HG03565 (cell line): ENCODE results near the gene SPATA31C1.
"Not testable (repeated sequence)": the region's sequence is repeated elsewhere in the genome, so short reads cannot be mapped to it uniquely, and the experiment has no call there.

Experiments
- ATAC-seq: cut with Tn5 transposase; IDR thresholded peaks from one replicate; pipeline ENCODE4 v1.9.1; 2021; ENCODE audit warnings: mild to moderate bottlenecking, moderate library complexity; ENCODE audit not compliant: unreplicated experiment

Gene SPATA31C1

DNA sequence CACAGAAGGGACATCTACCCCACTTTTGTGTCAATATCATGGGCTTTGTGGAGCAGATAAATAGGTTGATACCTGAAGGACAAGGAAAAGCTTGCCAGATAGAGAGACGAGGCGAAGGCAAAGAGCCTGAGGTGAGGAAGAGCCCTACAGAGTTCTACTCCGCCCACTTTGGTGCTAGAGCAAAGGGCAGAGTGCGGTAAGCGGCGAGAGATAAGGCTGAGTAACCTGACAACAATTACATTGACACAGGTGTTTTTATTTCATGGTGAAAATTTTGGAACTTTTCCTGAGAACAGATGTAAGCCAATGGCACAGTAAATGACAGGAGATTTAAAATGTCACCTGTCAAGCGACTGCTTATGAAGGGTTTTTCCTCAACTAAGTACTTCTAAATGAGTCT, 16.7 kb downstream of the SPATA31C1 start:
- ATAC-seq, result not testable (repeated sequence)

DNA sequence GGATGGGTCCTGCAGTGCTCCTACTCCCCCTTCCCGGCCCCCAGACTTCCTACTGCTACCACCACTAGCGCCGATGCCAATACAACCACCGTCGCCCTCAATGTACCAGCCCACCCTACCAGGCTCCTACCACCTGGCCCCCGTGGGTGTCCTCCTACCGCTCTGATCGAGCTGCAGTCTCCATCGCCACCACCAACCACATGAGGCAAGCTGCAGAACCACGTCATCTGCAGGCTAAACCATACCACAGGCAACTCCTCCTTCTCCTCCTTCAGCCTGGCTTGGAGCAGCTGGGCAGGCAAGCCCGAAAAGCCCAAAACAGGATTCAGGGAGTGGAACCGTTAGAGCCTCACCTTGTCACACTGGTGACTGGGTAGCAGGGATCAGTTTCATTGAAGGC, 19.6 kb downstream of the SPATA31C1 start:
- ATAC-seq, result not testable (repeated sequence)

DNA sequence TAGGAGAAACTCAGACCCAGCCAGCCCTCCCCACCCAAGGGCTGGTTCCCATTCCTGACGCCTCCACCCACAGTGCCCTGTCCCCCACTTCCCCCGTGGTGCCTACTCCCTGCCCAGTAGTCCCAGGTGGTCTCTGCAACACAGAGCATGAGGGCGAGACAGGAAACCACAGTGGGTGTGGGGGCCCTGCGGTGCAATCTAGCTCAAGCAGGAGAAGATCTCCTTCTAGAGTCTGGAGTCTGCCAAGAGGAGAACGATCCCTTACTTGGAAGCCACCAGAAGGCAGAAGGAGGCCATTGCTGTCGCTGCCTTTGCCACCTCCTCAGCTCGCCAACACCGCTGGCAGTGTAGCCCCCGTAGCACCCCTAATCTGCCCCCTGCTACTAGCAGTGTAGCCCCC, 20.2 kb downstream of the SPATA31C1 start:
- ATAC-seq, result not testable (repeated sequence)

DNA sequence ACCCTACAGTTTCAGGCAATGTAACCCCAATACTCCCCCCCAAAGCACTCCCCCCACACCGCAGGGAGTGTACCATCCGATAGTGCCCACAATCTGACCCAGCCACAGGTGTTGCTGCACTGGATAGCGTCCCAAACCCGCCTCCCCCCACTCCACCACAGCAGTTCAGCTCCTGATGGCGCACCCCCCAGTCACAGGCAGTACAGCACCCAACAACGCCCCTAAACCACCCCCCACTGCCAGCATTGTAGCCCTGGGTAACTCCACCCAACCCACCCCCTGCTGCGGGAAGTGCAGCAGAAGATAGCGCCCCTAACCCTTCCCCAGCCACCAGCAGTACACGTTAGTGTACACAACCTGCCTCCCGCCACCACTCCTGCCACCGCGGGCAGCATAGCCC, 20.6 kb downstream of the SPATA31C1 start:
- ATAC-seq, result not testable (repeated sequence)

DNA sequence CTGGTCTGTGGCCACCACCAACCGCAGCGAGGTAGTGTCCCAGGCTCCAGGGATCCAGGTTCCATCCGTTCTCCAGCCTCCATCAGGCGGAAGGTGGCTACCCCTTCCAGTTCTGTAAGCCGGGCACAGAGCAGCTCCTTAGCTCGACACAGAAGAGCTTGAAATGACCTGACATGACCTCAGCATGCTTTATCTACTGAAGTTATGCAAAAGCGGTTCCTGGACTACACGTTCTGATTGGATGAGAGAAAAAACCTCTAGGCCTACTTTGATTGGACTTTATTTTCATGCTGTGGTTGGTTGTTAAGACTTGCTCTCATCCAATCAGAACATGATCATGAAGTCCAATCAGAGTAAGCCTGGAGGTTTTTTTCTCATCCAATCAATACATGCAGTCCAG, 21.3 kb downstream of the SPATA31C1 start:
- ATAC-seq, result not testable (repeated sequence)

DNA sequence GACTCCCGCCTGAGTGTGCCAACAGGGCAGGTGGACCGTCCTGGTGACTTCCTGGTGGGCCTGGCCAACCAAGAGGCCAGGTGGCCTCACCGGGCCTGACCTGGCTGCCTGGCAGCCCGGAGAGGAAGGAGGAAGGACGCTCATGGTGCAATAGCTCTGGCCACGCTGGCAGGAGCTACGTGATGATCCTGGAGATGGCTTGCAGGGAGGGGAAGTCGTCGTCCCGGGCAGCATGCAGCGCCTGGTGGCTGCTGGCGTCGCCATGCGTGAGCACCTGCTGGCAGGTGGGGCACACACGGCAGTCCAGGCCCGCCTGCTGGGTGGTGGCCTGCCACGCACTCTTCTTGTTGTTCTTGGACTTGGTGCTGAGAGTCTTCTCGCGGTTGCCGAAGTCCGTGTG, 26.3 kb downstream of the SPATA31C1 start:
- ATAC-seq, result no peak

DNA sequence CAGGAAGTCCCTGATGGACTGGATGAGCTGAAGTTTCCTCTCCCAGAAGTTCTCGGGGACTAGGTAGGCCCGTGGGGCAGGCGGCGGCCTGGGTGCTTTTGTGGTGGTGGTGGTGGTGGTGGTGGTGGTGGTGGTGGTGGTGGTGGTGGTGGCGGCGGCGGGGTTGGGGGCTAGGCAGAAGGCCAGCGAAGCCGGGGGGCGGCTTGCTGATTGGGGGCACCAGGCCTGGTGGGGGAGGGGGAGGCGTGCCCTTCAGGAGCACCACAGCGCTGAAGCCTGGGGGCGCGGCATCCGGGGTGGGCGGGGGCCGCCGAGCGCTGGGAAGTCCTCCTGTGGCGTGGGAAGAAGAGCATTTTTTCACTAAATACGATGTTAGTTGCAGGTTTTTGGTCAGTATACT, 26.9 kb downstream of the SPATA31C1 start:
- ATAC-seq, result no peak

DNA sequence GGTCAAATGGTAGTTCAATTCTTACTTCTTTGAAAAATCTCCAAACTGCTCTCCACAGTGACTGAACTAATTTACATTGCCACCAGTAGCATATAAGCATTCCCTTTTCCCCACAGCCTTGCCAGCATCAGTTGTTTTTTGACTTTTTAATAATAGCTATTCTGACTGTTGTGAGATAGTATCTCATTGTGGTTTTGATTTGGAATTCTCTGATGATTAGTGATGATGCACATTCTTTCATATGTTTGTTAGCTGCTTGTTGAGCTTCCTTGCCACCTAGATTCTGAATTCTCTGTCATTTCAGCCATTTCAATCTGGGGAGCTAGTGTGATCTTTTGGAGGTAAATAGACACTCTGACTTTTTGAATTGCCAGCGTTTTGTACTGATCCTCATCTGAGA, 32.5 kb downstream of the SPATA31C1 start:
- no peak for ATAC-seq

DNA sequence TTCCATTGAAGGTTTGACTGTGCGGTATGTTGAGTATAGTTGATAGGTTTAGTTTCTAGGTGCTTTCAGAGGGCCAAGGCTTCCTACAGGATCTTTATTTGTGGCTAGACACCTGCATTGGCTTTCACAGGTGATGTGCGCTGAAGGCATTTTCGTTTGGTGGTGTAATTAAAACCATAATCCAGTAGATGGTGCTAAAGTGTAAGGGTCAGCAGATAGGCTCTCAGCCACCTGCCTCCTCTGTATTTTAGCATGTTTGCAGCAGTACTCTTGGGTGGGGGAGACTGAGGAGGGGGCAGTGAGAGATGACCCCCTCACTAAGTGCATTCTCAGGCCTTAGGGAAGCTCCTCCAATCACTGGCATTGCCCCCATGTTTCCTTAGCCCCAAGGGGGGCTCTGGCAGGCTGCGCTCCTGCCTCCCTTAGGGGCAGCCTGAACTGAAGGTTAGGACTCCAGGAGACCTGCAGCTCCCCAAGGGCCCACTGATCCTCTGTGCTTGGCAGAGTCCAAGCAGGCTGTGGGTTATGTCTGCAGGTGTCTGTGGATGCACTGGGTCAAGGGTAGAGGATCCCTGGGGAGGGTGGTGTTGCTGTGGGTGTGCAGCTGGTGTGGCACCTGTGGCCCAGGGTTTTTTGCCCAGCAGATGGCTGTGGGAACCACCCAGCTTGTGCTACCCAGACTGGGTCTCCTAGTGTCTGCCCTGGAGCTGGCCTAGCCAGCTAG, 33.2 kb downstream of the SPATA31C1 start:
- ATAC-seq, result no peak

DNA sequence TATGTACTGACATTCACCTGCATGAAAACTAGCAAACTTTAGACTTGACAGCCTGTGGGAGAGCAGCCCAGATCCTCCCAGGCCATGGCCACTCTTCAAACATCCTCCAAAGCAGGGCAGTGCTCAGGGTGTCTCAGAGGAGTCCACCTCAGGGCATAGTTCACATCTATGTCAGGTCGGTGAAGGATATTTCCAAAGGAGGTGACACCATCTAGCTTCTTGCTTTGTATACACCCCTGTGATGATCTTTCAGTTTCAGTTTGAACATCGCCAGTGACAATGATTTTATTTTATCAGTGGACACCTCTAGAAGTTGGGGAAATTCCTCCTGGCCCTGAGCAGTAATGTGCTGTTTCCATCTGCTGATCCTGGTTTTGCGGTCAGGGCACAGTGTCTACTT, 36.5 kb downstream of the SPATA31C1 start:
- no peak for ATAC-seq

DNA sequence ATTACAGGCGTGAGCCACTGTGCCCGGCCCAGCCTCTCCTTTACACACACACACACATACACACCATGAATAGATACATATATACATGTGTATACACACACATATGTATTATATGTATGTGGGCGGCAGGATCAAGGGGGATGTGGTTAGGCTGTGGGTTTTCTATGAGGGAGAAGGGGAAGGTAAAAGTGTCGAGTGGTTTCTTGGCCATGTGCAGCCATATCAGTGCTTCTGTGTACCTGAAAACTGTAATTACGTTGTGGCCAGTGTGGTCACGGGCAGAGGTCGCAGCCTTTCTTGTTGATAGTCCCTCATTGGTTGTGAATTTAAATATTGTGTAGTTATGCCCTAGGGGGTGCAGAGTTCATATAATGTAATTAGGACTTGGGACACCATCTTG, 40.1 kb downstream of the SPATA31C1 start:
- ATAC-seq, result no peak

DNA sequence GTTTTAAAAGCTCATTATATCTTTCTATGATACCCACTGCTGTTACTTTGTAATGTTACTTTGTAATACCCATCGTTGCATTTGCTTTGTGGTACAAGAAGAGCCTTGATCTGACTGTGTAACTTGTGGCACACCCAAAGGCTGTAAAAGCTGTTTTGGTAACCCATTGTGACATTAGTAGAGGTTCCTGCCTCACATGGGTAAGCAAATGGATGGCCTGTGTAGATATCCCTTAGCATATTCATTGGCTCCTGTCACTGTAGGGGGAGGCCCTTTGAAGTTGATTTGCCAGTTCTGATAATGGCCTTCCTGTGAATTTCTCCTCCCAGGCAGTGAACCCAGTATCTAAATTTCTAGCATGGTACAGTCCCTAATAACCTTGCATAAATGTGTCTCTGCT, 40.8 kb downstream of the SPATA31C1 start:
- ATAC-seq, result no peak

DNA sequence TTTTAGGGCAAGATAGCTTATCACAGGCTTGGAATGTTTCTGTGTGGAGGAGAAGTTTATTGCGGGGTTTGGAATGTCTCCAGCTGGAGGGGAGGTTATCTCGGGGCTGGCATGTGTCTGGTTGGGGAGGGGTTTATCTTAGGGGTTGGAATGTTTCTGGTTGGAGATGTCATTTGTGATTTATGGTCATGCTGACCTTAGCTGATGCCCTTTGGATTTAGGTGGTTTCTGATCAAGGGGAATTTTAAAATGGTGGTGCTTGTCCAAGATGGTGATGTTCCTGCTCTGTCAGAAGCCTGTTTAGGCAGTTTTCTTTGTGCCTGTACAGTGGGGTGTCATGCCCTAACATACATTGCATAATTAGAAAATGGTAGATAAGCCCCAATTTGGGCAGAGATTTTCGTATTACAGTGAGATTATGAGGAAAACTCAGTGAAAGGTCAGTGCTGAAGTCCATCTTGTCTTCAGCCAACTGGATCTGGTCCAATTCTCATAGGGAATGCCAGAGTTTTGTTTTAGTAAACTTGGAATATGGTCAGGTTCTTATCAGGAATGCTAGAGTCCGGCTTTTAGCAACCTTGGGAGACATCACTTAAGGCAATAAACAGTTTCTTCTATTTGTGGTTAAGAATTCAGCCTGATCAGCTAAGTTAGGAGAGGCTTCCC, 42.3 kb downstream of the SPATA31C1 start:
- ATAC-seq, result no peak

DNA sequence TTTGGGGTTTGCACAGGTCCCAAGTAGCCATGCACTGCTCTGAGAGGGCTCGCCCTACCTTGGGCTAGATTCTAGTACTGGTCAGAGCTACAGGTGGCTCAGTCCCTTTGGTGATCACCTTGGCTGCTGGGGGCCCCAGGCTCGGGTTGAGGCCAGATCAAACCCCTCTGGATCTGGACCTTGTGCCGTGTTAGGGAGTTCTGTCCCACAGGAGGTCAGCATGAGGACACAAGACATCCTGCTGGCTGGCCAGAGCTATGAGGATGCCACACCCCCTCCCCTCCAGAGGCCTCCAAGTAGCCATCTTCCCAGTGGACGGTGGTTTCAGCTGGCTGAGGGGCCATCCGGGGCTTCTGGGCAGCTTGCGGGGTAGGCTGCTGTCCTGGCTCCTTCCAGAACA, 46.0 kb downstream of the SPATA31C1 start:
- no peak for ATAC-seq

DNA sequence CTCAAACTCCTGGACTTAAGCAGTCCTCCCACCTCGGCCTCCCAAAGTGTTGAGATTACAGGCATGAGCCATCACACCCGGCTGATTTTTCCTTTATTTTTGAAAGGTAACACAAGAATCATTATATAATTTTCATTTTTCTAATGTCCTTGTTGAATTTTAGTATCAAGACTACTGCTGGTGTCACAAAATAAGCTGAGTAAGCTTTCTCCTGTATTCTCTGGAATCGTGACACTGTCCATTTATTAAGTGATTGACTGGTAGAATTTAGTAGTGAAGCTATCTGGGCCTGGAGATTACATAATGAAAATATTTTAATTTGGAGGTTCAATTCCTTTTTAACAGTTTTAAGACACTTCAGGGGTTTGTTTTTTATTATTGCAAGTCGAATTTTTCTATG, 47.1 kb downstream of the SPATA31C1 start:
- no peak for ATAC-seq

DNA sequence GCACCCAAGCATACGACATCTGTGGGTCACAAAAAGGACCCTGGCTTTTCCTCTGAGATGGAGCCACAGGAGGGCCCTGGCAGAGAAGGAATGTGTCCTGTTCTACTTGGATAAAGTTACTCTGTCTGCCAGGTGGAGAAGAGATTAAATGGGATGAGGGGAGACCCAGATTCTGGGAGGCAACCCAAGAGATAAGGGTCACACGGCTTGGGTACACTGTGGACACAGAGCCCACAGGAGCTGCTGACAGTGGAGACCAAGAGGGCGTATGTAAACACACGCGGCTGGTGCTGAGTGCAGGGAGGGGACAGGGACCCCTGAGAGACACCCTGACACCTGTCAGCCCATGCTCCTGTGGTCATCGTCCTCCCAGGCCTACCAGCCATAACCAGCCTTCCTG, 50.4 kb downstream of the SPATA31C1 start:
- ATAC-seq, result no peak

DNA sequence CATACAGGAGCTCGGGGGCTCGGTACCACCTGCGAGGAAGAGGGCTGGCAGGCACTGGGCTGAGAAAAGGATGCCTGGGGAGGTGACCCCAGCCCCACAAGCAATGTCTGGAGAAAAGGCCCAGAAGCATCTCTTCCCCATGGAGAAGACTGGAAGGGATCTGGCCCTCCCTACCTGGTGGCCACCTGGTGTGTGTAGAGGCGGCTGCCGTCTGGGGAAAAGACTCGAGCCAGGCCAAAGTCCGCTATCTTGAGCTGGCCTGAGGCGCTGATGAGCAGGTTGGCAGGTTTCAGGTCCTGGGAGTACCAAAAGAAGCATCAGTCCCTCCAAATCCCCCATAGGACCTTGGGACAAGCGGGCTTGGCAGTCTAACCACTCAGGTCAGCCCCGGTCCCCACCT, 52.8 kb downstream of the SPATA31C1 start:
- ATAC-seq, result no peak

DNA sequence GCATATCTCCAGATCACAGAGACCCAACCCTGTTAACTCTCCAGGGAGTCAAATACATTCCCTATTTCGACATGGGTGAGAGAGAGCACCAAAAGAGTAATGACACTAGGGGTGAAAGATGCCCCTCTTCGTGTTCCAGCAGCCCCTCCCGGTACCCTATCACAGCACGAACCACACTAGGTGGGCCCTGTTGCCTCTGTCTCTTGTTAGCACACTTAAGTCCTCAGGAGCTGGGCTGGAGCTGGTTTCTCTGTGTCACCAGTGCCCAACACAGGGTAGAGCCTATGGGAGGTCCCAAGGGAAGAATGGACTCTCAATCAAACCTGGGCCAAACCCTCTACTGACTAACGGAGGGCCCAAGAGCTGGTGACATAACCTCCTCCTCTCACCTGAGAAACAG, 55.4 kb downstream of the SPATA31C1 start:
- no peak for ATAC-seq
